GM23338 (cell line): ENCODE data around the gene GM2A.

Experiments
- CREB1 ChIP-seq: fragments of 250-450 bp; sonication (Bioruptor Pico); IDR thresholded peaks from 2 replicates; pipeline ENCODE4 v1.5.0; 2020; ENCODE audit warnings: low read depth, mild to moderate bottlenecking, moderate library complexity
- CTCF ChIP-seq, 2 experiments: fragments of 200-600 bp in 1 of 2; sonication (generic) in 1 of 2; conservative IDR thresholded peaks; 2 replicates each; pipeline versions ENCODE4 v1.5.1 to v1.6.1; 2016 to 2017; ENCODE audit warnings: antibody characterized with exemption in 2 of 2, low read depth in 2 of 2, mild to moderate bottlenecking in 2 of 2, moderate library complexity in 1 of 2
- EZH2 ChIP-seq: fragments of 200-600 bp; sonication (generic); IDR thresholded peaks from one replicate; pipeline ENCODE4 v1.8.0; 2017; ENCODE audit warnings: antibody characterized with exemption, mild to moderate bottlenecking, low read depth; ENCODE audit not compliant: unreplicated experiment
- EZH2phosphoT487 ChIP-seq: fragments of 200-600 bp; sonication (generic); IDR thresholded peaks from one replicate; pipeline ENCODE4 v1.8.1; 2018; ENCODE audit warnings: antibody characterized with exemption; ENCODE audit not compliant: unreplicated experiment
- JUNB ChIP-seq: IDR thresholded peaks from one replicate; pipeline ENCODE4 v1.6.1; 2016; ENCODE audit warnings: antibody characterized with exemption; ENCODE audit not compliant: unreplicated experiment
- NANOG ChIP-seq: IDR thresholded peaks from 2 replicates; pipeline ENCODE4 v1.6.1; 2016; ENCODE audit warnings: antibody characterized with exemption, borderline replicate concordance
- POLR2AphosphoS5 ChIP-seq: IDR thresholded peaks from 2 replicates; pipeline ENCODE4 v1.6.1; 2016; ENCODE audit warnings: antibody characterized with exemption, low read depth
- ZNF114 ChIP-seq: fragments of 250-450 bp; sonication (Bioruptor Pico); IDR thresholded peaks from 2 replicates; pipeline ENCODE4 v1.5.0; 2020; ENCODE audit warnings: mild to moderate bottlenecking, moderate library complexity
- ZNF331 ChIP-seq: fragments of 250-450 bp; sonication (Bioruptor Pico); IDR thresholded peaks from 2 replicates; pipeline ENCODE4 v1.5.0; 2020; ENCODE audit warnings: low read depth, mild to moderate bottlenecking, moderate library complexity
- ZNF462 ChIP-seq: fragments of 250-450 bp; sonication (Bioruptor Pico); IDR thresholded peaks from 2 replicates; pipeline ENCODE4 v1.5.0; 2020; ENCODE audit warnings: mild to moderate bottlenecking, moderate library complexity
- TF ChIP-seq, protein P1 (sequence below): IDR thresholded peaks from one replicate; pipeline ENCODE4 v1.6.1; 2018; ENCODE audit warnings: antibody characterized with exemption; ENCODE audit not compliant: unreplicated experiment
- TF ChIP-seq, protein P2 (sequence below): IDR thresholded peaks from 2 replicates; pipeline ENCODE4 v1.6.1; 2016; ENCODE audit warnings: antibody characterized with exemption

DNA sequence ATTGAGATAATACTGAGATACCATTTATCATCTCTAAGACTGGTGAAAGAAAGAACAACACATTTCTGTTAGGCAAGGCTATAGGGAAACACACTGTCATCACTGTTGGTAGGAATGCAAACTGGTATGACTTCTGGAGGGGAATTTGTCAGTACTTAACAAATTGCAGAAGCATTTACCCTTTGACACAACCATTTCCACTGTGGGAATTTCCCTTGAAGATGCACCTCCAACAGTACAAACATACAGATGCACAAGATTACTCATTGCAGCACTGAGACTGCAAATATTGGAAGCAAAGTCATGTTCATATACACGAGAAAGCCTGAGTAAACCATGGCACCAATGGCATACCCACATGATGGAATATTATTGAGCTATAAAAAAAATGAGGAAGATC lies 17.6 kb downstream of the GM2A start:
- TF ChIP-seq CREB1 (CRISPR knock-in tag), result no peak
- no peak for TF ChIP-seq CTCF (conservative IDR thresholded peaks at IDR 0.05; ENCODE audit: low read depth in 2 of 2)
- TF ChIP-seq POLR2AphosphoS5, result no peak
- no peak for TF ChIP-seq EZH2
- TF ChIP-seq, protein P1, sequence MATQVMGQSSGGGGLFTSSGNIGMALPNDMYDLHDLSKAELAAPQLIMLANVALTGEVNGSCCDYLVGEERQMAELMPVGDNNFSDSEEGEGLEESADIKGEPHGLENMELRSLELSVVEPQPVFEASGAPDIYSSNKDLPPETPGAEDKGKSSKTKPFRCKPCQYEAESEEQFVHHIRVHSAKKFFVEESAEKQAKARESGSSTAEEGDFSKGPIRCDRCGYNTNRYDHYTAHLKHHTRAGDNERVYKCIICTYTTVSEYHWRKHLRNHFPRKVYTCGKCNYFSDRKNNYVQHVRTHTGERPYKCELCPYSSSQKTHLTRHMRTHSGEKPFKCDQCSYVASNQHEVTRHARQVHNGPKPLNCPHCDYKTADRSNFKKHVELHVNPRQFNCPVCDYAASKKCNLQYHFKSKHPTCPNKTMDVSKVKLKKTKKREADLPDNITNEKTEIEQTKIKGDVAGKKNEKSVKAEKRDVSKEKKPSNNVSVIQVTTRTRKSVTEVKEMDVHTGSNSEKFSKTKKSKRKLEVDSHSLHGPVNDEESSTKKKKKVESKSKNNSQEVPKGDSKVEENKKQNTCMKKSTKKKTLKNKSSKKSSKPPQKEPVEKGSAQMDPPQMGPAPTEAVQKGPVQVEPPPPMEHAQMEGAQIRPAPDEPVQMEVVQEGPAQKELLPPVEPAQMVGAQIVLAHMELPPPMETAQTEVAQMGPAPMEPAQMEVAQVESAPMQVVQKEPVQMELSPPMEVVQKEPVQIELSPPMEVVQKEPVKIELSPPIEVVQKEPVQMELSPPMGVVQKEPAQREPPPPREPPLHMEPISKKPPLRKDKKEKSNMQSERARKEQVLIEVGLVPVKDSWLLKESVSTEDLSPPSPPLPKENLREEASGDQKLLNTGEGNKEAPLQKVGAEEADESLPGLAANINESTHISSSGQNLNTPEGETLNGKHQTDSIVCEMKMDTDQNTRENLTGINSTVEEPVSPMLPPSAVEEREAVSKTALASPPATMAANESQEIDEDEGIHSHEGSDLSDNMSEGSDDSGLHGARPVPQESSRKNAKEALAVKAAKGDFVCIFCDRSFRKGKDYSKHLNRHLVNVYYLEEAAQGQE, result no peak
- TF ChIP-seq, protein P2, sequence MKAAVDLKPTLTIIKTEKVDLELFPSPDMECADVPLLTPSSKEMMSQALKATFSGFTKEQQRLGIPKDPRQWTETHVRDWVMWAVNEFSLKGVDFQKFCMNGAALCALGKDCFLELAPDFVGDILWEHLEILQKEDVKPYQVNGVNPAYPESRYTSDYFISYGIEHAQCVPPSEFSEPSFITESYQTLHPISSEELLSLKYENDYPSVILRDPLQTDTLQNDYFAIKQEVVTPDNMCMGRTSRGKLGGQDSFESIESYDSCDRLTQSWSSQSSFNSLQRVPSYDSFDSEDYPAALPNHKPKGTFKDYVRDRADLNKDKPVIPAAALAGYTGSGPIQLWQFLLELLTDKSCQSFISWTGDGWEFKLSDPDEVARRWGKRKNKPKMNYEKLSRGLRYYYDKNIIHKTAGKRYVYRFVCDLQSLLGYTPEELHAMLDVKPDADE, result no peak
- no peak for TF ChIP-seq NANOG
- no peak for TF ChIP-seq EZH2phosphoT487
- no peak for TF ChIP-seq ZNF331 (CRISPR knock-in tag)
- no peak for TF ChIP-seq ZNF462
- no peak for TF ChIP-seq ZNF114 (CRISPR knock-in tag)
- TF ChIP-seq JUNB, result no peak
